Measurements from ENCODE around the gene TACC2.

TACC2 gene

GRCh38 chr10:122130474-122131110 lies 141.6 kb downstream of the TACC2 start:
- Histone ChIP-seq H3K9ac (ENCODE audit: low read depth, low read length) (no peak overlapping the region), H2AFZ (ENCODE audit: low read depth, low read length) (no peak overlapping the region), H3K79me2 (ENCODE audit: insufficient read depth, low read length) (no peaks in the 10 kb centered on the region), H4K20me1 (ENCODE audit: insufficient read depth, low read length) (no peaks in the 10 kb centered on the region), H3K4me2 (ENCODE audit: insufficient read depth, low read length) (no peak overlapping the region), H3K4me1 (ENCODE audit: insufficient read depth, low read length) (no peaks in the 10 kb centered on the region), H3K27ac (ENCODE audit: low read length) (no peak overlapping the region), H3K4me3 (ENCODE audit: low read depth in 1 of 2, low read length in 2 of 2) (no peak overlapping the region), H3K27me3 (ENCODE audit: insufficient read depth, low read length, poor library complexity) (no peaks in the 10 kb centered on the region), H3K36me3 (ENCODE audit: insufficient read depth, low read length) (no peaks in the 10 kb centered on the region), H3K9me3 (ENCODE audit: insufficient read depth, low read length, severe bottlenecking) (no peaks in the 10 kb centered on the region)
- ATAC-seq (ENCODE audit: insufficient read depth, low read depth) (no peak), DNase-seq (no peak)
- TF ChIP-seq EZH2 (IDR thresholded peaks at IDR 0.05; ENCODE audit: borderline replicate concordance, low read depth, low read length, severe bottlenecking) (no peak), CTCF (IDR thresholded peaks at IDR 0.05; ENCODE audit: borderline replicate concordance, extremely low read depth, low read length, poor library complexity, severe bottlenecking) (no peak)

- no peak overlapping the region for H3K4me3 ChIP-seq (ENCODE audit: low read depth in 1 of 2, low read length in 2 of 2)
- H3K9ac ChIP-seq (ENCODE audit: low read depth, low read length), result no peak overlapping the region
- H3K79me2 ChIP-seq (ENCODE audit: insufficient read depth, low read length), result no peaks in the 10 kb centered on the region
- no peak overlapping the region for H3K4me2 ChIP-seq (ENCODE audit: insufficient read depth, low read length)
- TF ChIP-seq EZH2 (IDR thresholded peaks at IDR 0.05; ENCODE audit: borderline replicate concordance, low read depth, low read length, severe bottlenecking) (no peak), CTCF (IDR thresholded peaks at IDR 0.05; ENCODE audit: borderline replicate concordance, extremely low read depth, low read length, poor library complexity, severe bottlenecking) (no peak)
- no peaks in the 10 kb centered on the region for H3K4me1 ChIP-seq (ENCODE audit: insufficient read depth, low read length)
- DNase-seq, result no peak
- no peak overlapping the region for H3K27ac ChIP-seq (ENCODE audit: low read length)
- no peaks in the 10 kb centered on the region for H3K36me3 ChIP-seq (ENCODE audit: insufficient read depth, low read length)
- no peaks in the 10 kb centered on the region for H3K27me3 ChIP-seq (ENCODE audit: insufficient read depth, low read length, poor library complexity)
- H3K9me3 ChIP-seq (ENCODE audit: insufficient read depth, low read length, severe bottlenecking), result no peaks in the 10 kb centered on the region
- no peak for ATAC-seq (ENCODE audit: insufficient read depth, low read depth)
- H4K20me1 ChIP-seq (ENCODE audit: insufficient read depth, low read length), result no peaks in the 10 kb centered on the region
- no peak overlapping the region for H2AFZ ChIP-seq (ENCODE audit: low read depth, low read length)
Measured at GRCh38 chr10:122132331-122132755, 143.4 kb downstream of the TACC2 start.

- DNase-seq (no peak), ATAC-seq (ENCODE audit: insufficient read depth, low read depth) (no peak)
- Histone ChIP-seq H3K4me2 (ENCODE audit: insufficient read depth, low read length) (no peak overlapping the region), H3K9me3 (ENCODE audit: insufficient read depth, low read length, severe bottlenecking) (no peaks in the 10 kb centered on the region), H4K20me1 (ENCODE audit: insufficient read depth, low read length) (no peaks in the 10 kb centered on the region), H3K27me3 (ENCODE audit: insufficient read depth, low read length, poor library complexity) (no peaks in the 10 kb centered on the region), H2AFZ (ENCODE audit: low read depth, low read length) (no peak overlapping the region), H3K27ac (ENCODE audit: low read length) (no peak overlapping the region), H3K9ac (ENCODE audit: low read depth, low read length) (no peak overlapping the region), H3K79me2 (ENCODE audit: insufficient read depth, low read length) (no peaks in the 10 kb centered on the region), H3K4me1 (ENCODE audit: insufficient read depth, low read length) (no peaks in the 10 kb centered on the region), H3K36me3 (ENCODE audit: insufficient read depth, low read length) (no peaks in the 10 kb centered on the region), H3K4me3 (ENCODE audit: low read depth in 1 of 2, low read length in 2 of 2) (no peak overlapping the region)
- TF ChIP-seq CTCF (IDR thresholded peaks at IDR 0.05; ENCODE audit: borderline replicate concordance, extremely low read depth, low read length, poor library complexity, severe bottlenecking) (no peak), EZH2 (IDR thresholded peaks at IDR 0.05; ENCODE audit: borderline replicate concordance, low read depth, low read length, severe bottlenecking) (no peak)
Measured at GRCh38 chr10:122132882-122133565, 144.1 kb downstream of the TACC2 start.

Data from DND-41 (cell line).